Esophagus (tissue), 2 donors: ENCODE results near the gene HID1. TPM values are rescaled to one million over a fixed set of nuclear protein-coding genes. Genes with fewer than 3 reads are reported as not detected.

Experiments
- H3K27ac ChIP-seq, 2 donors: one replicate each; pipeline ENCODE4 v1.5.1; 2013; ENCODE audit warnings: low read depth in 2 of 2, mild to moderate bottlenecking in 2 of 2, inconsistent platforms in 1 of 2, low read length in 1 of 2, moderate library complexity in 1 of 2
- H3K27me3 ChIP-seq, 2 donors: one replicate each; pipeline ENCODE4 v1.6.1; 2013; ENCODE audit warnings: low read length in 2 of 2, control low read depth in 1 of 2, mild to moderate bottlenecking in 1 of 2; ENCODE audit not compliant: insufficient read depth in 2 of 2, control insufficient read depth in 1 of 2
- H3K36me3 ChIP-seq, 2 donors: one replicate each; pipeline ENCODE4 v1.6.1; 2013; ENCODE audit warnings: low read length in 1 of 2; ENCODE audit not compliant: control insufficient read depth in 2 of 2, insufficient read depth in 2 of 2
- H3K4me1 ChIP-seq, 2 donors: one replicate each; pipeline ENCODE4 v1.6.1; 2013; ENCODE audit warnings: low read length in 1 of 2; ENCODE audit not compliant: control insufficient read depth in 2 of 2, insufficient read depth in 2 of 2
- H3K4me3 ChIP-seq, 2 donors: one replicate each; pipeline ENCODE4 v1.5.1; 2013; ENCODE audit warnings: low read length in 2 of 2, mild to moderate bottlenecking in 2 of 2, low read depth in 1 of 2, moderate library complexity in 1 of 2
- H3K9me3 ChIP-seq, 2 donors: one replicate each; pipeline ENCODE4 v1.6.1; 2013; ENCODE audit warnings: mild to moderate bottlenecking in 2 of 2, low read depth in 1 of 2, low read length in 1 of 2, moderate library complexity in 1 of 2; ENCODE audit not compliant: control insufficient read depth in 2 of 2, insufficient read depth in 1 of 2
- WGBS, 2 donors: extraction: QIAGEN DNeasy Blood & Tissue Kit; methylation state at CpG; one replicate each; pipeline ENCODE4 v1.1.7; 2013; 5-methylcytosine and 5-hydroxymethylcytosine counted together
- polyA plus RNA-seq, 2 donors: library from polyadenylated mRNA; stranded (reverse); fragments of 200-250 nt; gene quantifications; one replicate each; pipeline ENCODE4 v1.2.3, GENCODE V29; 2013
- donor health status: healthy with polysubstance abuse.
- donor health status: Bipolar disorder and iron deficiency.

Gene HID1
- polyA plus RNA-seq, 2 donors: 2.7 to 6.6 TPM

- H3K36me3 ChIP-seq: peaks cover 0 to 34% of the 10 kb centered on the region in 2 donors
Measured at GRCh38 chr17:75001915-75002843, 29.6 kb upstream of the HID1 start.

DNA sequence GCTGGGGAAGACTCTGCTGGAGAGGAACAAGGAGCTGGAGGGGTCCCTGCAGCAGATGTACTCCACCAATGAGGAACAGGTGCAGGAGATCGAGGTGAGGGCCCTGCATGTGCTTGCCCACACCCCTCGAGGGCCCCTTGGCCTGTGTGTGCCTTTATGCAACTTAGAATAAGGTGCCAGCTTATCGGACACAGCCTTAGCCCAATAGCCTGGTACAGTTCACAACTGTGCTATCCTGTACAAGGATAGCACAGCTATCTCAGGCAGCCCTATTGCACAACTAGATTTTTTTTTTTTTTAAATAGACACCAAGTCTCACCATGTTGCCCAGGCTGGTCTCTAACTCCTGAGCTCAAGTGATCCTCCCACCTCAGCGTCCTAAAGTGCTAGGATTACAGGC lies 27.0 kb upstream of the HID1 start:
- 82 to 86% methylated on average over 4 of the region's 4 CpGs for WGBS, 2 donors
- no peaks in the 10 kb centered on the region for H3K27me3 ChIP-seq
- no peak overlapping the region for H3K4me3 ChIP-seq
- no peaks in the 10 kb centered on the region for H3K9me3 ChIP-seq
- no peak overlapping the region for H3K27ac ChIP-seq
- H3K4me1 ChIP-seq: no peaks in the 10 kb centered on the region
- peaks cover 0 to 31% of the 10 kb centered on the region in 2 donors for H3K36me3 ChIP-seq

More at GRCh38 chr17:75001915-75002843, 29.6 kb upstream of the HID1 start:
- H3K27ac ChIP-seq: no peak overlapping the region
- H3K4me1 ChIP-seq: no peaks in the 10 kb centered on the region
- no peaks in the 10 kb centered on the region for H3K9me3 ChIP-seq
- no peak overlapping the region for H3K4me3 ChIP-seq
- 91 to 92% methylated on average over 15 of the region's 15 CpGs for whole genome bisulfite sequencing, 2 donors
- H3K27me3 ChIP-seq: no peaks in the 10 kb centered on the region

DNA sequence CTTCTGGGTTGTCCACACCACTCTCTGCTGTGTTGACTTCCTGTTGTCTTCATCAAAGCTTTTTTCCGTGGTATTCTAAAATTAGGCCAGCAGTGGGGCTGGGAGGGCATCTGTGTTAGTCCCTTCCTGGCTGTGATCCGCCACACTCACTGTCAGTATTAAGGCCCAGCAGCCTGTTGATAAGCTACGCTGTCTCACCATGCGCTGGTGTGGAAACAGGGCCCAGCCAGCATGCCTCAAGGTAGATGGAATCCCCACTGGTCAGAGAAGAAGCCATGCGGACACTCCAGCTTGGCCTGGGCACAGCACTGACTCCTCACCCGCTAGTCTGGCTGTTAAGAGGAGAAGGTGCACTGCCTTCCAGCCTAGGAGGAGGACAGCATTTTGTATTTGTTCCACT lies 26.2 kb upstream of the HID1 start:
- H3K9me3 ChIP-seq: no peaks in the 10 kb centered on the region
- H3K36me3 ChIP-seq: peaks cover 0 to 27% of the 10 kb centered on the region in 2 donors
- no peak overlapping the region for H3K27ac ChIP-seq
- no peak overlapping the region for H3K4me3 ChIP-seq
- no peaks in the 10 kb centered on the region for H3K27me3 ChIP-seq
- WGBS, 2 donors: 83 to 85% methylated on average over 6 of the region's 6 CpGs
- H3K4me1 ChIP-seq: peaks cover 0 to 1% of the 10 kb centered on the region in 2 donors

GRCh38 chr17:74995847-74996246 lies 23.3 kb upstream of the HID1 start:
- Histone ChIP-seq H3K27ac (no peak overlapping the region), H3K36me3 (peaks cover 0 to 4% of the 10 kb centered on the region in 2 donors), H3K9me3 (no peaks in the 10 kb centered on the region), H3K4me3 (no peak overlapping the region), H3K4me1 (peaks cover 5 to 13% of the 10 kb centered on the region in 2 donors), H3K27me3 (no peaks in the 10 kb centered on the region)
- WGBS, 2 donors: 74 to 75% methylated on average over 5 of the region's 5 CpGs

DNA sequence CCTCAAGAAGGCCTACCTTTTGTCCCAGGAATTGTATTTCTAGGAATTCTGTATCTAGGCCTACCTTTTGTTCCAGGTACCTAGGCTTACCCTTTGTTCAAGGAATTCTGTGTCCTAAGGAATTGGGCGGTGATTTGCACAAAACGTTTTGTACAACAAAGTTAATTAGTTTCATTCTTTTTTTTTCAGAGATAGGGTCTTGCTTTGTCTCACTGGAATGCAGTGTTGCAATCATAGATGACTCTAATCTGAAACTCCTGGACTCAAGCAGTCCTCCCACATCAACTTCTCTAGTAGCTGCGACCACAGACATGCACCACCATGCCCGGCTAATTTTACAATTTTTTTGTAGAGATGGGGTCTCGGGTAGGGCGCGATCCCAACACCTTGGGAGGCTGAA lies 21.9 kb upstream of the HID1 start:
- Histone ChIP-seq H3K36me3 (peaks cover 0 to 3% of the 10 kb centered on the region in 2 donors), H3K27me3 (no peaks in the 10 kb centered on the region), H3K4me1 (peaks cover 5 to 13% of the 10 kb centered on the region in 2 donors), H3K9me3 (no peaks in the 10 kb centered on the region), H3K4me3 (no peak overlapping the region), H3K27ac (no peak overlapping the region)
- WGBS, 2 donors: 77 to 89% methylated on average over 7 of the region's 7 CpGs

- no peaks in the 10 kb centered on the region for H3K27me3 ChIP-seq
- no peaks in the 10 kb centered on the region for H3K36me3 ChIP-seq
- no peaks in the 10 kb centered on the region for H3K9me3 ChIP-seq
- no peak overlapping the region for H3K4me3 ChIP-seq
- WGBS, 2 donors: 34 to 42% methylated on average over 2 of the region's 2 CpGs
- H3K4me1 ChIP-seq: peaks cover 9 to 22% of the 10 kb centered on the region in 2 donors
- peak overlapping the region; percentile 69 to 82 for H3K27ac ChIP-seq
Measured at GRCh38 chr17:74992223-74992622, 19.7 kb upstream of the HID1 start.

DNA sequence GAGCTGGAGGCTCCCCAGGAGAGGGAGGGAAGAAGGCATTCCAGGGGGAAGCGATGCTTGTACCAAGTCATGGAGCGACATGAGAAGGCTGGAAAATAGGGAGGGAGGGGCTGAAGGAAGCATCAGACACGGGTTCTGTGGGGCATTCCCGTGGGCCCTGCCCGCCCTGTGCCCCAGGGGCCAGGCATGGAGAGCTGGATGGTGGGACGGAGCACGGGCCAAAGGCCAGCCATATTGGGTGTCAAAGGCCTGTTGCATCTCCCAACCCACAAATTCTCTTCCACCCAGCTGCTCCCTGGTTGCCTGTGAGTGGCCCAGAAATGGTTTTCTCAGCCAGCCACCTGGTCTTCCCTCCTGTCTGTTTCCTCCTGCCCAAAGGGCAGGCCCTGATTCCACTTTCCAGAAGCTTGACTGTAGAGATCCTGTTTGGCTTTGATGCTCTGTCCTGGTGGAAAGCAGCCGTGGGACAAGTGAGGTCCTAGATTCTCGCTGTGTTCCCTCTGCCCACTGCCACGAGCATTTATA lies 18.1 kb upstream of the HID1 start:
- WGBS, 2 donors: 84 to 87% methylated on average over 10 of the region's 10 CpGs
- peaks cover 9 to 22% of the 10 kb centered on the region in 2 donors for H3K4me1 ChIP-seq

DNA sequence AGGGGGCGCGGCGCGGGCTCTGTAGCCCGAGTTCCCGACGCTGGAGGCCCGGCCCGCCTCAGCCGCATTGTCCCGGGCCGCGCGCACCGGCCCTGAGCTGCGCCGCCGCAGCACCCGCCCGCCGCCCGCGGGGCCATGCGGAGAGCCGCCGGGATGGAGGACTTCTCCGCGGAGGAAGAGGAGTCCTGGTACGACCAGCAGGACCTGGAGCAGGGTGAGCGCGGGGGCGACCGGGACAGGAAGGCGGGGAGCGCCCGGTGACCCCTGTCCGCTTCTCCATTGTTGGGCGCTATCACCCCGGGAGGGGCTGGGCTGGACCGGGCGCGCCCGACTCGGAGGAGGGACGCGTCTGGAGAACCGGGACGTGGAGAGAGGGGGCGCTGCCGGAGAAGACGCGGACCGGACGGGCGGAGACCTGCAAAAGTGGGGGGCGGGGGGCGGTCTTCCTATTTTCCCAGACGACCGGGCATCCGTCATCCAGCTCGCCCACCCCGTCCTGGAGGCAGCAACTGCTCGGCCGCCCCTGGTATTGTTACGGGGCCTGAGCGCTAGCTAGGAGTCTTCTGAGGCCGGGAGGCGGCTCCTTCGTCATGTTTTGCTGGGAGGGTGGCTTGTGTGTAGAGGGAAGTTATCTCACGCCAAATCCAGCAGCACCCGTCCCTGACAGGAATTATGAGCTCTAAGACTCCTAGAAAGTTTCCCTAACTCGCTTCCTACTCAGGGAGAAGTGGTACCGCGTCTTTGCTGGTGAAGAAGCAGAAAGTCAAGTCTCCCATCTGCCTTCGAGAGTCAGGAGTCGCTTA lies 15.6 kb upstream of the HID1 start:
- H3K4me1 ChIP-seq: peaks cover 9 to 19% of the 10 kb centered on the region in 2 donors
- H3K4me3 ChIP-seq: peak overlapping the region; percentile 75 to 88
- H3K27ac ChIP-seq: peak overlapping the region; percentile 85 to 93
- H3K27me3 ChIP-seq: no peaks in the 10 kb centered on the region
- no peaks in the 10 kb centered on the region for H3K9me3 ChIP-seq
- 2% methylated on average over 67 to 76 of the region's 76 CpGs for WGBS, 2 donors
- H3K36me3 ChIP-seq: no peaks in the 10 kb centered on the region

More for the DNA sequence above, 18.1 kb upstream of the HID1 start:
- Histone ChIP-seq H3K36me3 (no peaks in the 10 kb centered on the region), H3K27ac (no peak overlapping the region), H3K9me3 (no peaks in the 10 kb centered on the region), H3K27me3 (no peaks in the 10 kb centered on the region), H3K4me3 (no peak overlapping the region)

DNA sequence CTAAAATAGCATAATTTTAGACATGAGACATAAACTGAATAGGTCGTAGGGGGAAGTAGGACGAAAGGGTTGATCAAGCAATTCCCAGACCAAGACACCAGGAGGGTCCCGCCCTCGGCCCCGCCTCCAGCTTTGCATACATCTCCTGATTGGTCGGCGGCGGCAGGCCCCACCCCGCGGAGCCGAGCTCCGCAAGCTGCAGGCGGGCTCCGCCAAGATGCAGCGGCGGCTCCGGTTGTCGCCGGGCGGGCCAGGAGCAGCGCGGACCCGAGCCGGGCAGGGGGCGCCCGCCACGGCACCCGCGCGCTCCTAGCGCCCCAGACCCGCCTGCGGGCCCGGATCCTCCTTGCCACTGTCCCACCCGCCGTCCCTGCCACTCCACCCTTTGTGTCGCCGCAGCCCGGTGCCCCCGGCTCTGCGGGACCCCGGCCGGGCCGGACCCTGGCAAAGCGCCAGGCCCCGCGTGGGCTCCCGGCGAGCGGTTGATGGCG lies 14.9 kb upstream of the HID1 start, which contains the start of gene CDR2L:
TSS of gene CDR2L (plus strand) at position 215 of the 491 bp plus-strand sequence. CDS start 412 bp downstream, outside the sequence.
- Histone ChIP-seq H3K27me3 (no peaks in the 10 kb centered on the region), H3K36me3 (no peaks in the 10 kb centered on the region), H3K9me3 (no peaks in the 10 kb centered on the region), H3K27ac (peak within 1 kb of the TSS; percentile 85 to 93), H3K4me1 (peaks cover 7 to 17% of the 10 kb centered on the region in 2 donors), H3K4me3 (peak within 1 kb of the TSS; percentile 75 to 88)
- WGBS, 2 donors: 1% methylated on average over 34 to 51 of the region's 51 CpGs
